ENCODE data around the gene SUCNR1.
"Not testable (repeated sequence)": the region's sequence is repeated elsewhere in the genome, so short reads cannot be mapped to it uniquely, and the experiment has no call there.

SUCNR1 gene

GRCh38 chr3:151900884-151901643, 27.6 kb downstream of the SUCNR1 start:
- in situ Hi-C loops (cut with MboI; ENCODE audit: low sequenced_read_pairs): no loop called here

- in situ Hi-C loops (cut with MboI; ENCODE audit: low sequenced_read_pairs): no loop called here
These were observed 28.3 kb downstream of the SUCNR1 start for GRCh38 chr3:151901644-151902285.

- in situ Hi-C loops (cut with MboI; ENCODE audit: low sequenced_read_pairs): no loop called here
These were observed 30.1 kb downstream of the SUCNR1 start for GRCh38 chr3:151903501-151903991.

- in situ Hi-C loops (cut with MboI; ENCODE audit: low sequenced_read_pairs): no loop called here
These were observed 32.2 kb downstream of the SUCNR1 start for GRCh38 chr3:151905647-151906046.

- in situ Hi-C loops (cut with MboI; ENCODE audit: low sequenced_read_pairs): no loop called here
These were observed 33.3 kb downstream of the SUCNR1 start for GRCh38 chr3:151906751-151907150.

GRCh38 chr3:151908399-151908798, 35.0 kb downstream of the SUCNR1 start:
- in situ Hi-C loops (cut with MboI; ENCODE audit: low sequenced_read_pairs): no loop called here

- in situ Hi-C loops (cut with MboI; ENCODE audit: low sequenced_read_pairs): no loop called here
These were observed 36.4 kb downstream of the SUCNR1 start for GRCh38 chr3:151909681-151910405.

- in situ Hi-C loops (cut with MboI; ENCODE audit: low sequenced_read_pairs): no loop called here
These were observed 38.0 kb downstream of the SUCNR1 start for GRCh38 chr3:151911462-151911861.

GRCh38 chr3:151912028-151912427, 38.6 kb downstream of the SUCNR1 start:
- in situ Hi-C loops (cut with MboI; ENCODE audit: low sequenced_read_pairs): no loop called here

- in situ Hi-C loops (cut with MboI; ENCODE audit: low sequenced_read_pairs): no loop called here
These were observed 43.3 kb downstream of the SUCNR1 start for GRCh38 chr3:151916781-151917180.

GRCh38 chr3:151918253-151919029, 45.0 kb downstream of the SUCNR1 start:
- in situ Hi-C loops (cut with MboI; ENCODE audit: low sequenced_read_pairs): no loop called here

GRCh38 chr3:151919030-151919328, 45.5 kb downstream of the SUCNR1 start:
- in situ Hi-C loops (cut with MboI; ENCODE audit: low sequenced_read_pairs): no loop called here

- in situ Hi-C loops (cut with MboI; ENCODE audit: low sequenced_read_pairs): no loop called here
These were observed 46.0 kb downstream of the SUCNR1 start for GRCh38 chr3:151919446-151919845.

- in situ Hi-C loops (cut with MboI; ENCODE audit: low sequenced_read_pairs): no loop called here
These were observed 50.5 kb downstream of the SUCNR1 start for GRCh38 chr3:151923901-151924300.

GRCh38 chr3:151924753-151925152, 51.3 kb downstream of the SUCNR1 start:
- in situ Hi-C loops (cut with MboI; ENCODE audit: low sequenced_read_pairs): no loop called here

GRCh38 chr3:151925419-151925818, 52.0 kb downstream of the SUCNR1 start:
- in situ Hi-C loops (cut with MboI; ENCODE audit: low sequenced_read_pairs): no loop called here

- in situ Hi-C loops (cut with MboI; ENCODE audit: low sequenced_read_pairs): no loop called here
These were observed 52.4 kb downstream of the SUCNR1 start for GRCh38 chr3:151925876-151926275.

- in situ Hi-C loops (cut with MboI; ENCODE audit: low sequenced_read_pairs): no loop called here
These were observed 53.5 kb downstream of the SUCNR1 start for GRCh38 chr3:151926956-151927355.

- in situ Hi-C loops (cut with MboI; ENCODE audit: low sequenced_read_pairs): not testable (repeated sequence)
These were observed 54.6 kb downstream of the SUCNR1 start for GRCh38 chr3:151927915-151928525.

- in situ Hi-C loops (cut with MboI; ENCODE audit: low sequenced_read_pairs): no loop called here
These were observed 57.7 kb downstream of the SUCNR1 start for GRCh38 chr3:151931171-151931570.

Data from hTERT RPE-1 (cell line).